ENCODE data around the gene BCAS1.
"Not testable (repeated sequence)": the region's sequence is repeated elsewhere in the genome, so short reads cannot be mapped to it uniquely, and the experiment has no call there.

The BCAS1 gene

GRCh38 chr20:54014293-54014926 lies 56.0 kb downstream of the BCAS1 start:
- DNase-seq = no peak

DNA sequence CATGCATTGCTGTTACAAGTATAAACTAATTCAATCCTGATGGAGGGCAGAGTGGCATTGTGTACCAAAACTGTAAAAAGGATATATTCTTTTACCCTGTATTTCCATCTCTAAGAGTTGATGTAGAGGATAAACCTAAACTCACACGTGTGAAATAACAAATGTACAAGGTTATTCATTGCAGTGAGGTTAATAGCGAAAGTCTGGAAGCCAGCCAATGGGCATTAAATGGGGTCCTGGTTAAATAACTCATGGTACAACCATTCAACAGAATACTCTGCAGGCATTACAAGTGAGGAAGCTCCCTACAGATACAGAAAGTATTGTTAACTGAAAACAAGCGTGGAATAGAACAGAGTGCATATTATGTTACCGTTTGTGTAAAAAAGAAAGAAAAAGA lies 56.9 kb downstream of the BCAS1 start:
- no peak for DNase-seq

DNA sequence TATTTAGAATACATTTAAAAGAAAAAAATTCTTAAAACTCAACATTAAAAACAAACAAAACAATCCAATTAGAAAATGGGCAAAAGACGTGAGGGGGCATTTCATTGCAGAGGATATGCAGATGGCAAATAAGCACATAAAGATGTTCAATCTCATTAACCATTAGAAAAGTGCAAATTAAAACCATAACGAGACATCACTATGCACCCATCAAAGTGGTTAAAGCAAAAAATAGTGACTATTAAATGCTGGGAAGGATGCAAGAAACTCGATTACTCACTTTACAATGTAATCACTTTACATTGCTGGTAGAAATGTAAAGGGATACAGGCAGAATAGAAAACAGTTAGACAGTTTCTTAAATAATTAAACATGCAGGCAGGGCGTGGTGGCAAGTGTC lies 59.0 kb downstream of the BCAS1 start:
- DNase-seq = no peak

DNA sequence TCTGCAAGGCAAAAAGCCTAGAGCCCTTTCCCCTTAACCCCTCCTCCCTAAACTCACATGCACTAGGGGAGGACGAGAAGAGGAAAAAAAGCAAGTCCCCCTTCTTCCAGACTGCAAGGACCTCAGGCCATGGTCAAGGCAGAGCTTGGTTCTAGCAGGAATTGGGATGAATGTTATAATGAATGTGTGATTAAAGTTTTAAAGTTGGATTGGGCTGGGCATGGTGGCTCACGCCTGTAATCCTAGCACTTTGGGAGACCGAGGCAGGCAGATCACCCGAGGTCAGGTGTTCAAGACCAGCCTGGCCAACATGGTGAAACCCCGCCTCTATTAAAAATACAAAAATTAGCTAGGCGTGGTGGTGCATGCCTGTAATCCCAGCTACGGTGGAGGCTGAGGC lies 64.2 kb downstream of the BCAS1 start:
- DNase-seq = not testable (repeated sequence)

DNA sequence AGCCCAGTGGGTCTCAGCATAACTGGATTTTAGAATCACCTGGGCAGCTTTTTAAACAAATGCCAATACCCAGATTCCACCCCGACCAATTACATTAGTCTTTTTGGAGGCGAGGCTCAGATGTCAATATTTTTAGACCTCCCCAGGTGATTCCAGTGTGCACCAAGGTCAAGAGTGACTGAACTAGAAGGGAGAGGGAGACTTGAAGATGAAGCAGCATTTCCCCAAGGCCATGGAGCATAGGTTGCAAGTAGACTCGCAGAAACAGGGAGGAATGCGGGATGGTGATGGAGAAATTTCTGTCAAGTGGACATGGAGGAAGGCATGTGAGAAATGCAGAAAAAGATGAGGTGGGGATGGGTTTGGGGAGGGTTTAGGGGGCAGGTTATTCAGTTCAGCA lies 64.9 kb downstream of the BCAS1 start:
- no peak for DNase-seq

DNA sequence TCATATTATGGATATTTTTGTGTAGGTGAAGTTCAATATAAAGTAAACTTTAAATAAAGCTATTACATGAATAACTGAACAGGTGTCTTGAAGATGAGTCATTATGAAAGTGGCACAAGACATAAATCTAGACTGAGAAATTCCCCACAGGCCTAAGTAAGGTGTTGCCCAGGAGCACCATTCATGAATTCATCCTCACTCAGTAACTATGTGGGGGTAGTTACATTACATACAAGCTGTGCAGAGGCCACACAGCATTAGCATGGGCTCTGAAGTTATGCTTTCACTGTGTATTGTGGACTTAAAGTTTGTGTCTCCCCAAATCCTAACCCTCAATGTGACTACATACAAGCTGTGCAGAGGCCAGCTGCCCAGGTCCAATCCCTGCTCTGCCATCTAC lies 65.9 kb downstream of the BCAS1 start:
- no peak for DNase-seq

DNA sequence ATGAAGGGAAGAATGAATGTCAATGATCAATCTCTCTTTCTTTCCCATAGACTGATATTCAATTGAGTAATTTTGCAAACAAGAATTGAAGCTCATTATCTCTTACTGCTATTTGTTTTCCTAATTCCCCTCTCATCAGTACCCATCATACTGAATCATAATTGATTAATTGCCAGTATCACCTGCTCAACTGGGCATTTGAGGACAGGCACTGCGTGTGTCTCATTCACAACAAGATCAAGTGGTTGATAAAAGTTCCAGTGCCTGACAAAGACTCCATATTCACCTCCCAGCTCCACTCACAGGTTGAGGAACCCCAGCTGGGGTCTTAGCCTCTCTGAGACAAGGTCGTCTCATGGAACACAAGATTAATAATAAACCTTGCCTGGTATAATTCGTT lies 67.7 kb downstream of the BCAS1 start:
- no peak for DNase-seq

DNA sequence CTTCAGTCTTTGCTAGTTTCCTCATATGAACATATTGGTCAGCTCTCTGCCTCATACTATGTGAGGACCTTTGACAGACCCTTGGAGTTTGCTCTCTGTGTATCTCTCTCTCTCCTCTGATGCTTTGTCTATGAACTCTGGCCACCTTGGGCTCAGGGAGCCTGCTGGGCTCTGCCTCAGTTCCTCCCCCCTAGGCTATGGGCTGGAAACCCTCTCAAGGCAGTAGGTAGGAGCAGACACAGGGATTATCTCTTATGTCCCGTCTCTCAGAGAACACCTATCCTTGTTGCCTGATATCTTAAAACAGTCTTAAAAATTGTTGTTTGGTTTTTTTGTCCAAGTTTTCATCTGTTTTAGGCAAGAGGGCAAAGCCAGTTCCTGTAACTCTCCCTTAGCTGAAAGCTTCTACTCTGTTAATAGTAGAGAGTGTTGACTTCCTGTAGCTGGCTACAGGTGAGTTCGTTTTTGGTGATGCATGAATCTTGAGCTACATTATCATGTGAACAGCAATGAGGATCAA lies 68.3 kb downstream of the BCAS1 start:
- no peak for DNase-seq

GRCh38 chr20:54000914-54001313 lies 69.5 kb downstream of the BCAS1 start:
- no peak for DNase-seq

- no peak for DNase-seq
These were observed 70.1 kb downstream of the BCAS1 start for GRCh38 chr20:54000262-54000661.

DNA sequence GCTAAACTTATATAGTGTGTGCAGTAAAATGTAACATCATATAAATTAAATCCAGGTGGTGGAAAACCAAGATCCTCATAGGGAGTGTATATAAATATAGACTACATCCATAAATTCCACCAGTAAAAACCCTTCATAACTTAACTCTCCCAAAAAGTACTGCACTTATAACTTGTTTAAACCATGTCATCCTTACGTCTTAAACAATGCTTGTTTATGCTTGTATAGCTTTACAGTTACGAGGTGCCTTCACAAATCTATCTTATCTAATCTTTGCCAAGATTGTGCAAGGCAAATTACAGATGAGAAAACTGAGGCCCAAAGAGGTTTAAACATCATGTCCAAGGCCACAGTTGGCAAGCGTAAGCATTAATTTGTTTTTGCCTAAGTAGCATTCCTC lies 71.3 kb downstream of the BCAS1 start:
- DNase-seq = no peak

- DNase-seq = no peak
These were observed 73.6 kb downstream of the BCAS1 start for GRCh38 chr20:53996584-53997486.

- DNase-seq = no peak
These were observed 74.4 kb downstream of the BCAS1 start for GRCh38 chr20:53995949-53996348.

- no peak for DNase-seq
These were observed 76.3 kb downstream of the BCAS1 start for GRCh38 chr20:53994088-53994487.

GRCh38 chr20:53993310-53993709 lies 77.1 kb downstream of the BCAS1 start:
- DNase-seq = no peak

DNA sequence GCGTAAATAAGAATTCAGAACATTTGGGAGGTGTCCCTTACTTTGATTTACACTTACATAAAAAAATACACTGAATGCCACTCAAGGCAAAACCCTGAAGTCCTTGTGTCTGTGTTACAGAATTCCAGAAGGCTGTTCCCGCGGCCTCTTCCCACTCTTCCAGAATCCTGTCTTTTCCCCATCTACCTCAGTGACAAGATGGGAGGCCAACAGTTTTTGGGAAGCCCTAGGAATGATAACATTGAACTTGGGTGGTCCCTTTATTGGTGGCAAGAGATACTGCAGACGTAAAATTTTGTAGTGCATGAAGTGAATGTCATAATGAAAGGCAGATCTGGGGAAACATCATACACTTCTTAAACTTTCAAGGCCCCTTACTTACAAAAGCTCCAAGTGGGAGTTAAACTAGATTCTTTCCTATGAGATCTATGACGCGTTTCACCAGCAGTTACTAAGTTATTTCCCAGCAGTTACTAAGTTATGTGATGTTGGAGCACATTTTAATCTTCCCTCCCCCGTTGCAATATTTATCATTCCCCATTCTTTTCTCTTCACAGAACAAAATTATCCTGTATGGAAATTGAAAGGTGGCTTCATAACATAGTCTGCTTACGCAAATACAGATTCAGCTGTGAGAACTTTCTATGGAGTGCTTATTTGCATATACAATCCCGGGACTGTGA lies 79.5 kb downstream of the BCAS1 start:
- DNase-seq = no peak

DNA sequence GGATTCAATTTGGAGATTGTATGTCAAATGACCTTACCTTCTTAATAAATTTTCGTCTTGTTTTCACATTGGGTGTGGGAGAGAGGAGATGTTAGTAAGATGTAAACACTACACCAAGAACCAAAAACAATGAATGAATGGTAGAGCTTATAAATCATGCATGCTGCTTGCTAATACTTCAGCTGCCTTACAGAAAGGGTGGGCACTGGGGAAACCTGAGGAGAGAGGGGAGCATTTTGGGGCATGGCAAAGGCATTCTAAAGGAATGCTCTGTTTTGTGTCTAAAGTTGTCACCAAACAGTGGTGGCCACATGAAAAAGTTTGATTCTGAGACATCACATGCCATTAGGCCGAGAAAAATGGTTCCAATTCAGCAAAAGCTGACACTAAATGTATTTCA lies 80.4 kb downstream of the BCAS1 start:
- DNase-seq = no peak

DNA sequence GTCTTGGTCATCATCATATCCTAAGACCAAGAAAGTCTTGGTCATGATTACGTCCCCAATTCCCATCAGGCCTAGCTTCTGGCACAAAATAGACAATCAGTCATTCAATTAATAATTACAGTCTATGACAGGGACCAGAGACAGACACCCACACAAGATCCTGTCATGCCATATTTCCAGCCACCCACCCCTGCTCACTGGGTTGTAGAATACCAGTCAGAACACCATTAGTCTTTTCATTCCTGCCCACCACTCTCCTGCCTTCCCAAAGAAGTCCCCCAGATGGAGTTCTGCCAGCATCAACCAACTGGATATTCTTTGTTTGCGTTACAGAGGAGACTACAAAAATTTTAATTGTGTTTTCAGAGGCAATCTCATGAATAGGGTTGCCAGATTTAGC lies 81.0 kb downstream of the BCAS1 start:
- DNase-seq = no peak

- DNase-seq = no peak
These were observed 84.2 kb downstream of the BCAS1 start for GRCh38 chr20:53986037-53986650.

DNA sequence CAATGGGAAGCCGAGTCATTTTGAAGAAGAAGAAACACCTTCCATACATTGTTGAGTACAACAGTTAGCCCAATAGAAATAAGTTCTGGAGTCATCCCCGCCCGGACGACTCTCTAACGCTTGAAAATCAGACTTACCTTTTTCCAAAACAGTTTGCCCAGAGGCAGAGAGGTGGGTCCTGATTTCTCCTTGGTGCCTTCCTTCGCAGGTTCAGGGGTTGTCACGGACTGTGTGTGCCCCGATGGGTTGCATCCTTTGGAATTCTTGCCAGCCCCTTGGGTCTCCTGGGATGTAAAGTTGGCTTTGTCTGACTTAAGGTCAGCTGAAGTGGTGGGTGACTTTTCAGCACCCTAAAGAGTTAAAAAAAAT lies 85.3 kb downstream of the BCAS1 start:
- no peak for DNase-seq

GRCh38 chr20:53984356-53985149 lies 85.8 kb downstream of the BCAS1 start:
- no peak for DNase-seq

DNA sequence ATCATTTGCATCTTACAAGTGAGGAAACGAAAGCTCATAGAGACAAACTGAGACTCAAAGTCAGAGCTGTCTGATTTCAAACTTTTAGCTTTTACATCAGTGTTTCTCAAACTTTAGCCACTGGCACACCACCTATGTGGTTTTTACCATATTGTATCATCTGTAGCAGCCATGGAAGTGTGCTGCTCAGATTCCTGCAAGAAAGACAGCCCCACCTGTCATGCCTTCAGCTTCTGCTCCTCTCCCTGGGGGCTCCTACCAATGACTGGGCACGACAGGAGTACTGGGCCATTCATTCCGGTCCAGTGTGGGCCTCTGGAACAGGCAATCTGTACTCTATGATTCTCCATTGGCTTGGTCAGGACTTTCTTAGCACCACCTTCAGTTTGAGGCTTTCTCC lies 87.0 kb downstream of the BCAS1 start:
- no peak for DNase-seq

GRCh38 chr20:53982624-53983023 lies 87.8 kb downstream of the BCAS1 start:
- DNase-seq = no peak
